GM19397 (cell line): ENCODE results near the gene KLHL12.

Source experiments
- ATAC-seq: cut with Tn5 transposase; IDR thresholded peaks from one replicate; pipeline ENCODE4 v1.9.1; 2021; ENCODE audit warnings: mild to moderate bottlenecking, moderate library complexity; ENCODE audit not compliant: unreplicated experiment

Gene KLHL12

GRCh38 chr1:202844259-202844658 lies 82.8 kb downstream of the KLHL12 start:
- no peak for ATAC-seq

GRCh38 chr1:202843081-202843480 lies 84.0 kb downstream of the KLHL12 start:
- ATAC-seq, result no peak
